HEK293T (cell line): ENCODE results near the gene AMOT.
A peak's percentile ranks its signal among the peaks of the same experiment; 100 is the strongest.

ENCODE experiments used
- CTCF ChIA-PET: fragments of 350-600 bp; formaldehyde crosslinking; extraction: SDS; loops from one replicate; lab custom pipeline; 2021; ENCODE audit warnings: antibody characterized with exemption, inconsistent platforms; lab: Yijun Ruan, JAX
- POLR2A ChIA-PET: fragments of 350-600 bp; formaldehyde crosslinking; extraction: SDS; loops from one replicate; lab custom pipeline; 2020; ENCODE audit warnings: antibody characterized with exemption, inconsistent platforms; lab: Yijun Ruan, JAX
- DNase-seq: peaks from one replicate; pipeline ENCODE4 v3.0.0; 2012; ENCODE audit warnings: mixed read lengths; ENCODE audit errors: extremely low spot score
- ARNT ChIP-seq: fragments of 450-650 bp; IDR thresholded peaks from 2 replicates; pipeline ENCODE4 v1.6.1; 2017; ENCODE audit warnings: mild to moderate bottlenecking
- BHLHE40 ChIP-seq: fragments of 450-650 bp; IDR thresholded peaks from 2 replicates; pipeline ENCODE4 v1.6.1; 2016; ENCODE audit warnings: mild to moderate bottlenecking, moderate library complexity, borderline replicate concordance
- CTBP1 ChIP-seq: fragments of 450-650 bp; IDR thresholded peaks from 2 replicates; pipeline ENCODE4 v1.6.1; 2016; ENCODE audit warnings: borderline replicate concordance
- ELF4 ChIP-seq: fragments of 450-650 bp; IDR thresholded peaks from 2 replicates; pipeline ENCODE4 v1.6.1; 2017; ENCODE audit warnings: antibody characterized with exemption
- FOXA1 ChIP-seq: fragments of 450-650 bp; IDR thresholded peaks from 2 replicates; pipeline ENCODE4 v1.6.1; 2016; ENCODE audit warnings: mild to moderate bottlenecking
- FOXK2 ChIP-seq: fragments of 450-650 bp; IDR thresholded peaks from 2 replicates; pipeline ENCODE4 v1.6.1; 2016; ENCODE audit warnings: mild to moderate bottlenecking
- FOXM1 ChIP-seq: fragments of 450-650 bp; IDR thresholded peaks from 2 replicates; pipeline ENCODE4 v1.6.1; 2017; ENCODE audit warnings: mild to moderate bottlenecking, borderline replicate concordance
- HDGF ChIP-seq: fragments of 450-650 bp; IDR thresholded peaks from 2 replicates; pipeline ENCODE4 v1.6.1; 2017; ENCODE audit warnings: antibody characterized with exemption, borderline replicate concordance
- L3MBTL2 ChIP-seq: fragments of 450-650 bp; conservative IDR thresholded peaks from 2 replicates; pipeline ENCODE4 v1.6.1; 2016; ENCODE audit warnings: mild to moderate bottlenecking
- LEF1 ChIP-seq: fragments of 450-650 bp; IDR thresholded peaks from 2 replicates; pipeline ENCODE4 v1.6.1; 2017; ENCODE audit warnings: mild to moderate bottlenecking, borderline replicate concordance
- NFRKB ChIP-seq: fragments of 450-650 bp; IDR thresholded peaks from 2 replicates; pipeline ENCODE4 v1.6.1; 2016; ENCODE audit warnings: mild to moderate bottlenecking, moderate library complexity
- SP1 ChIP-seq: fragments of 450-650 bp; IDR thresholded peaks from 2 replicates; pipeline ENCODE4 v1.6.1; 2017
- SUZ12 ChIP-seq: fragments of 450-650 bp; IDR thresholded peaks from 2 replicates; pipeline ENCODE4 v1.6.1; 2016; ENCODE audit warnings: mild to moderate bottlenecking
- TARDBP ChIP-seq: fragments of 450-650 bp; IDR thresholded peaks from 2 replicates; pipeline ENCODE4 v1.6.1; 2016
- ZNF384 ChIP-seq: fragments of 450-650 bp; IDR thresholded peaks from 2 replicates; pipeline ENCODE4 v1.6.1; 2016
- TF ChIP-seq, protein P1 (sequence below): fragments of 450-650 bp; IDR thresholded peaks from 2 replicates; pipeline ENCODE4 v1.6.1; 2016

AMOT gene

GRCh38 chrX:112832481-112833095 is 8.0 kb downstream of the AMOT start:
- DNase-seq = no peak
- POLR2A ChIA-PET = interaction anchor here (1.0 to 1.8 kb wide), 2 partner anchors 9 kb away, joined by 3 to 6 read pairs; partner anchors contain the start of gene AMOT
- no peak for TF ChIP-seq FOXM1
- TF ChIP-seq BHLHE40 = no peak
- TF ChIP-seq ZNF384 = no peak
- TF ChIP-seq L3MBTL2 = no peak
- TF ChIP-seq CTBP1 = no peak
- no peak for TF ChIP-seq FOXK2
- TF ChIP-seq NFRKB = no peak
- TF ChIP-seq LEF1 = no peak
- TF ChIP-seq HDGF = no peak
- TF ChIP-seq SUZ12 = no peak
- TF ChIP-seq TARDBP = no peak
- no peak for TF ChIP-seq SP1
- no peak for TF ChIP-seq ARNT
- TF ChIP-seq ELF4 = no peak
- TF ChIP-seq, protein P1, sequence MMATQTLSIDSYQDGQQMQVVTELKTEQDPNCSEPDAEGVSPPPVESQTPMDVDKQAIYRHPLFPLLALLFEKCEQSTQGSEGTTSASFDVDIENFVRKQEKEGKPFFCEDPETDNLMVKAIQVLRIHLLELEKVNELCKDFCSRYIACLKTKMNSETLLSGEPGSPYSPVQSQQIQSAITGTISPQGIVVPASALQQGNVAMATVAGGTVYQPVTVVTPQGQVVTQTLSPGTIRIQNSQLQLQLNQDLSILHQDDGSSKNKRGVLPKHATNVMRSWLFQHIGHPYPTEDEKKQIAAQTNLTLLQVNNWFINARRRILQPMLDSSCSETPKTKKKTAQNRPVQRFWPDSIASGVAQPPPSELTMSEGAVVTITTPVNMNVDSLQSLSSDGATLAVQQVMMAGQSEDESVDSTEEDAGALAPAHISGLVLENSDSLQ = no peak

DNA sequence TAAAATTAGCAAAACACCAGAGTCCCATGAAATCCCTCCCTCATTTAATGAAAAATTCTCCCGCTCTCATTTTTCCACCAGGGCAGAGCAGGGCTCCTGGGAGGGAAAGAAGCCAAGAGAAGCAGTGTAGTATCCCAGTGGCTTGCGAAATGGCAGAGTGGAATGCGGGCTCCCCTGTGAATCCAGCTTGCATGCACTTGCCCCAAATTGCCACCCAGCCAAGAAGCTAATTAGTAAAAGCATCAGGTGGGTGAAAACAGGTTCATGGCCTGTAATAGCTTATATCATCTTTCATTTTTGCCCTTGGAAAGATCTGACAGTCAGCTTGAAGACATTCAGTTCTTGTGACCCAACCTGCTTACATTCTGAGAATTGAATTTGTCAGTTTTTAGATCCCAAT is 10.1 kb downstream of the AMOT start:
- TF ChIP-seq SUZ12 (no peak), BHLHE40 (no peak), LEF1 (no peak), SP1 (no peak), ELF4 (no peak), FOXK2 (no peak), ARNT (no peak), FOXA1 (no peak), NFRKB (no peak), TARDBP (no peak), HDGF (no peak), FOXM1 (no peak), CTBP1 (no peak)
- TF ChIP-seq, protein P1 = no peak
- CTCF ChIA-PET = no interaction called here
- DNase-seq = no peak
- POLR2A ChIA-PET = no interaction called here

More at GRCh38 chrX:112832481-112833095, 8.0 kb downstream of the AMOT start:
- CTCF ChIA-PET = no interaction called here

DNA sequence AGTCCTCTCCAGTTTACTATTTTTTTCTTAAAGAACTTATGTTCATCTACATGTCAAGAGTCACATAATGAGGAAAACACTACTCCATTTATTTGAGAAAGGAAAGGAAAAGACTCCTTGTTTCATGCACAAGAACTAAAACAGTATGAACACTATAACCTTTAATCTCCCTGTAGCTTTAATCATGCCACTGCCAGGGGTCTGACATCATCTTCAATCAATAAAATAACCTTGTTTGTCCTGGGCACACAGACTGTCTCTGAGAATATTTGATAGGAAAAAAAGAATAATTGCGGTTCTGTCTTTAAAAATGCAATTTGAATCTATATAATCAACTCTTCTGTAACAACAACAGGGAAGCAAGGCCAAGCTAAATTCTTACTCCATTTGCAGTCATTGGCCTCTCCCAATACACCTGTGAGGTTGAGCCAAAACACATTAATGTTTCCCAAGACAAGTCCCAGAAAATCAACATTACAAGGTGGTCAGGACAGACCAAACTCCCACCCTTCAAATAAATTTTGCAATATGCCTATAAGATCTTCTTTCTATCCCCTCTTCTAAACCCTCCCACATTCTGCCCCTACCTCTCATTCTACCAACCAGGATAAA is 13.2 kb downstream of the AMOT start:
- TF ChIP-seq FOXK2 = no peak
- TF ChIP-seq ELF4 = no peak
- TF ChIP-seq FOXM1 = no peak
- no peak for TF ChIP-seq LEF1
- TF ChIP-seq, protein P1 = no peak
- TF ChIP-seq TARDBP = no peak
- TF ChIP-seq L3MBTL2 = no peak
- no peak for TF ChIP-seq ARNT
- TF ChIP-seq SP1 = no peak
- no peak for TF ChIP-seq FOXA1
- TF ChIP-seq NFRKB = no peak
- TF ChIP-seq ZNF384 = no peak
- DNase-seq = no peak
- CTCF ChIA-PET = no interaction called here
- POLR2A ChIA-PET = interaction anchor here (0.6 kb wide), 1 partner anchor 14 kb away, joined by 3 read pairs; the partner anchor contains the start of gene AMOT

DNA sequence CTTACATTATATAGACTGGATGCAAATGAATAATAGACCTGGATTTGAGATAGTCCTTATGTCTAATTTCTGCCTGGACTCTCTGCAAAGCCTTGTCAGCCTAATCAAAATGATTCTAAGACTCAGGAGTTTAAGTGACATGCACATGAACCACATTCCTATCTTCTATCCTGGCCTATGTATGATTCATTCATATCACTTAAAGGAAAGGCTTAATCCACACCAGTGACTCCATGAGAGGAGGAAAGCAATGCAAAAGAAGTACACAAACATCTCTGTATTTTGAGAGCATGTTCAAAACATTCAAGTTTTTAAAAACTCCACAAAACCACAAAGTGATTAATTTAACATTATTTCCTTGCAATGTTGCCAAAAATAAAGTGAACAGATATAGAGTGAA is 14.6 kb downstream of the AMOT start:
- ChIA-PET CTCF (no interaction called here), POLR2A (no interaction called here)
- DNase-seq = no peak
- no peak for TF ChIP-seq LEF1
- no peak for TF ChIP-seq FOXM1
- TF ChIP-seq HDGF = no peak
- TF ChIP-seq CTBP1 = no peak
- TF ChIP-seq ELF4 = no peak
- no peak for TF ChIP-seq ARNT
- no peak for TF ChIP-seq L3MBTL2
- no peak for TF ChIP-seq ZNF384
- TF ChIP-seq TARDBP = no peak
- no peak for TF ChIP-seq FOXA1
- TF ChIP-seq BHLHE40 = no peak
- TF ChIP-seq NFRKB = no peak
- TF ChIP-seq, protein P1 = no peak
- TF ChIP-seq SP1 = no peak
- no peak for TF ChIP-seq FOXK2
- no peak for TF ChIP-seq SUZ12

GRCh38 chrX:112822892-112823291 is 17.7 kb downstream of the AMOT start:
- DNase-seq = peak; percentile 43
- POLR2A ChIA-PET = interaction anchor here (1.2 kb wide), 1 partner anchor 10 kb away, joined by 3 read pairs; no protein-coding TSS in a partner anchor
- TF ChIP-seq FOXM1 (no peak), FOXK2 (no peak), ZNF384 (no peak), SP1 (no peak), HDGF (no peak), LEF1 (no peak), ELF4 (no peak), ARNT (no peak), TARDBP (no peak), CTBP1 (no peak), BHLHE40 (no peak), L3MBTL2 (no peak), NFRKB (no peak), SUZ12 (no peak), FOXA1 (no peak)
- TF ChIP-seq, protein P1 = no peak
- CTCF ChIA-PET = no interaction called here
